ENCODE results near the gene SEC61A2. TPM values are rescaled to one million over a fixed set of nuclear protein-coding genes. Genes with fewer than 3 reads are reported as not detected.

SEC61A2 gene
- total and polyA plus RNA-seq, 2 of the 8 experiments (the other 6 are each of a cell fraction or from before 2014, with no cell fraction given): 18.2 to 19.2 TPM

GRCh38 chr10:12121673-12122072, 7.8 kb upstream of the SEC61A2 start:
- no peak overlapping the region for H3K4me3 ChIP-seq (ENCODE audit: extremely low read depth in 1 of 4, insufficient read depth in 2 of 4, low read depth in 3 of 4, low read length in 4 of 4)
- H3K9ac ChIP-seq (replicated peaks in 1 of 4; ENCODE audit: extremely low read depth in 1 of 4, low read depth in 3 of 4, low read length in 3 of 4): no peak overlapping the region
- H3K4ac ChIP-seq (replicated peaks; ENCODE audit: insufficient read length, low read depth, low read length): no peak overlapping the region
- H4K20me1 ChIP-seq (replicated peaks in 1 of 2; ENCODE audit: control insufficient read depth in 1 of 2, insufficient read depth in 2 of 2, low read length in 2 of 2): peaks cover 0 to 4% of the 10 kb centered on the region in 2 experiments
- H3K4me1 ChIP-seq (replicated peaks in 1 of 4; ENCODE audit: control insufficient read depth in 3 of 4, insufficient read depth in 4 of 4, low read length in 3 of 4): no peaks in the 10 kb centered on the region
- no peak overlapping the region for H3K18ac ChIP-seq (ENCODE audit: extremely low read depth, low read length)
- no peaks in the 10 kb centered on the region for H3K9me3 ChIP-seq (ENCODE audit: insufficient read depth in 2 of 2, low read depth in 1 of 2, low read length in 1 of 2)
- H3K4me2 ChIP-seq (ENCODE audit: insufficient read depth in 1 of 2, low read depth in 2 of 2, low read length in 2 of 2): no peak overlapping the region
- no peak overlapping the region for H4K91ac ChIP-seq (replicated peaks; ENCODE audit: insufficient read length, low read length)
- peaks cover 0 to 53% (median 27%) of the 10 kb centered on the region in 4 experiments; a peak in 7 of 8 replicates for H3K36me3 ChIP-seq (ENCODE audit: control insufficient read depth in 2 of 4, insufficient read depth in 4 of 4, low read length in 3 of 4)
- no peak overlapping the region for H3K14ac ChIP-seq (ENCODE audit: insufficient read length)
- no peak overlapping the region for H2AK5ac ChIP-seq (ENCODE audit: low read depth, low read length)
- H3K79me2 ChIP-seq (ENCODE audit: control insufficient read depth in 1 of 2, insufficient read depth in 2 of 2, low read length in 2 of 2): no peaks in the 10 kb centered on the region
- H2BK120ac ChIP-seq (replicated peaks; ENCODE audit: low read depth, low read length): no peak overlapping the region
- no peak overlapping the region for H2BK5ac ChIP-seq (ENCODE audit: low read depth, low read length)
- ChIA-PET POLR2A (ENCODE audit: partially characterized antibody) (no interaction called here), CTCF (ENCODE audit: partially characterized antibody) (interaction anchor here (1.5 kb wide), 1 partner anchor 14 kb away, joined by 3 read pairs; no protein-coding TSS in a partner anchor)
- H4K8ac ChIP-seq (ENCODE audit: extremely low read depth, insufficient read depth, low read length): no peak overlapping the region
- H3K79me1 ChIP-seq (ENCODE audit: low read depth, low read length): no peaks in the 10 kb centered on the region
- no peak overlapping the region for H2BK15ac ChIP-seq (ENCODE audit: low read length)
- no peak for TF ChIP-seq JUN (IDR thresholded peaks at IDR 0.05; ENCODE audit: low read depth, low read length)
- no peak for TF ChIP-seq RXRA (IDR thresholded peaks at IDR 0.05; ENCODE audit: insufficient read depth, low read depth, low read length)
- no peak for TF ChIP-seq TBP (IDR thresholded peaks at IDR 0.05; ENCODE audit: low read depth, low read length)
- no peak for TF ChIP-seq SAP30 (IDR thresholded peaks at IDR 0.05; ENCODE audit: insufficient read depth, insufficient replicate concordance, low read length)
- no peak for TF ChIP-seq HDAC2 (IDR thresholded peaks at IDR 0.05; ENCODE audit: borderline replicate concordance in 1 of 2, low read depth in 2 of 2, low read length in 2 of 2)
- TF ChIP-seq FOSL1 (IDR thresholded peaks at IDR 0.05; ENCODE audit: insufficient read depth, low read depth, low read length): no peak
- TF ChIP-seq NRF1 (IDR thresholded peaks at IDR 0.05; ENCODE audit: low read depth, low read length): no peak
- no peak for TF ChIP-seq CBX5 (IDR thresholded peaks at IDR 0.05; ENCODE audit: low read depth, low read length)
- TF ChIP-seq POU5F1 (IDR thresholded peaks at IDR 0.05; ENCODE audit: low read depth, low read length): no peak
- no peak for TF ChIP-seq BRCA1 (IDR thresholded peaks at IDR 0.05; ENCODE audit: low read depth, low read length)
- no peak for TF ChIP-seq JUND (IDR thresholded peaks at IDR 0.05; ENCODE audit: low read length)
- no peak for TF ChIP-seq RBBP5 (IDR thresholded peaks at IDR 0.05; ENCODE audit: borderline replicate concordance, low read depth, low read length)
- TF ChIP-seq CHD1 (IDR thresholded peaks at IDR 0.05; ENCODE audit: low read depth, low read length): no peak
- no peak for TF ChIP-seq SP4 (IDR thresholded peaks at IDR 0.05; ENCODE audit: low read length)
- no peak for TF ChIP-seq SUZ12 (IDR thresholded peaks at IDR 0.05; ENCODE audit: low read length)
- TF ChIP-seq CHD2 (IDR thresholded peaks at IDR 0.05; ENCODE audit: low read length): no peak
- no peak overlapping the region for H4K5ac ChIP-seq (ENCODE audit: insufficient read length, low read depth, low read length)
- no peaks in the 10 kb centered on the region for H3K27me3 ChIP-seq (replicated peaks in 1 of 4; ENCODE audit: control insufficient read depth in 3 of 4, extremely low read depth in 1 of 4, insufficient read depth in 3 of 4, low read length in 3 of 4)
- H3K23ac ChIP-seq (ENCODE audit: insufficient read length): no peak overlapping the region
- no peak for FAIRE-seq
- H3K56ac ChIP-seq (replicated peaks; ENCODE audit: insufficient read length, low read depth, low read length): no peak overlapping the region
- no peak overlapping the region for H2AFZ ChIP-seq (ENCODE audit: low read length)
- H3K23me2 ChIP-seq (ENCODE audit: low read depth, low read length): no peaks in the 10 kb centered on the region
- no peak for DNase-seq (ENCODE audit: low read depth in 1 of 2, low spot score in 2 of 2)
- no peak overlapping the region for H2BK20ac ChIP-seq (ENCODE audit: low read length)
- no peak overlapping the region for H3K27ac ChIP-seq (ENCODE audit: low read depth, low read length)
- H2BK12ac ChIP-seq (ENCODE audit: low read depth, low read length): no peak overlapping the region
- 94% methylated on average over 4 of the region's 4 CpGs; no CpG with 5 or more reads in 1 of the 2 experiments for WGBS, 2 experiments (ENCODE audit: extremely low coverage in 1 of 2, insufficient coverage in 1 of 2, insufficient read length in 1 of 2, insufficient replicate concordance in 2 of 2, low coverage in 1 of 2, low lambda C conversion rate in 2 of 2, missing lambda C conversion rate in 1 of 2)

Measured in H1 (cell line).